PC-3 (cell line): Measurements from ENCODE around the gene TNFRSF9.
"Not testable (repeated sequence)": the region's sequence is repeated elsewhere in the genome, so short reads cannot be mapped to it uniquely, and the experiment has no call there.

Experiments used
- CTCF ChIP-seq: fragments of 300-600 bp; sonication (generic); conservative IDR thresholded peaks from 2 replicates; pipeline ENCODE4 v1.5.1; 2017; ENCODE audit warnings: antibody characterized with exemption, low read depth, mild to moderate bottlenecking, low read length
- EZH2 ChIP-seq: fragments of 300-600 bp; sonication (generic); IDR thresholded peaks from one replicate; pipeline ENCODE4 v1.6.1; 2017; ENCODE audit warnings: antibody characterized with exemption, mild to moderate bottlenecking, low read length; ENCODE audit not compliant: unreplicated experiment
- EZH2phosphoT487 ChIP-seq: fragments of 300-600 bp; sonication (generic); IDR thresholded peaks from 2 replicates; pipeline ENCODE4 v1.6.1; 2018; ENCODE audit warnings: mild to moderate bottlenecking, antibody characterized with exemption, low read length, borderline replicate concordance

GRCh38 chr1:7963841-7964240 is 23.2 kb upstream of the TNFRSF9 start:
- TF ChIP-seq CTCF, EZH2, EZH2phosphoT487: not testable (repeated sequence)
